GM23338 (cell line): ENCODE measurements around the gene RRBP1. TPM values are rescaled to one million over a fixed set of nuclear protein-coding genes. Genes with fewer than 3 reads are reported as not detected.
A peak's percentile ranks its signal among the peaks of the same experiment; 100 is the strongest.

Experiments used
- ATAC-seq: fragments of 200-7000 bp; cut with Tn5 transposase; 3 replicates; pipeline ENCODE4 v1.9.1; 2020
- DNase-seq: peaks from one replicate; pipeline ENCODE4 v3.0.0-alpha.2; 2015; ENCODE audit warnings: low spot score
- H2AFZ ChIP-seq: fragments of 200-600 bp; sonication (generic); 2 replicates; pipeline ENCODE4 v1.8.0; 2016; ENCODE audit warnings: antibody characterized with exemption, mild to moderate bottlenecking, moderate library complexity
- H3F3A ChIP-seq: fragments of 200-600 bp; sonication (generic); replicated peaks from 2 replicates; pipeline ENCODE4 v1.8.0; 2017; ENCODE audit warnings: antibody characterized with exemption, mixed run types, low read depth
- H3K27ac ChIP-seq: fragments of 200-600 bp; sonication (generic); 2 replicates; pipeline ENCODE4 v1.6.1; 2016; ENCODE audit warnings: low read depth
- H3K27me3 ChIP-seq: fragments of 200-600 bp; sonication (generic); 2 replicates; pipeline ENCODE4 v1.8.0; 2016; ENCODE audit warnings: mild to moderate bottlenecking, mixed run types, moderate library complexity; ENCODE audit not compliant: insufficient read depth
- H3K36me3 ChIP-seq: fragments of 200-600 bp; sonication (generic); 2 replicates; pipeline ENCODE4 v1.8.0; 2016; ENCODE audit warnings: mild to moderate bottlenecking; ENCODE audit not compliant: insufficient read depth
- H3K4me1 ChIP-seq: fragments of 200-600 bp; sonication (generic); 2 replicates; pipeline ENCODE4 v1.8.0; 2016; ENCODE audit warnings: mild to moderate bottlenecking, moderate library complexity; ENCODE audit not compliant: insufficient read depth
- H3K4me2 ChIP-seq: fragments of 200-600 bp; sonication (generic); 2 replicates; pipeline ENCODE4 v1.7.1; 2017; ENCODE audit warnings: mixed run types
- H3K4me3 ChIP-seq: fragments of 200-600 bp; sonication (generic); 2 replicates; pipeline ENCODE4 v1.6.1; 2016; ENCODE audit warnings: mixed run types
- H3K79me2 ChIP-seq: fragments of 200-600 bp; sonication (generic); replicated peaks from 2 replicates; pipeline ENCODE4 v1.8.0; 2017; ENCODE audit warnings: mild to moderate bottlenecking; ENCODE audit not compliant: insufficient read depth
- H3K9me2 ChIP-seq: fragments of 200-600 bp; sonication (generic); 2 replicates; pipeline ENCODE4 v1.8.0; 2017; ENCODE audit not compliant: insufficient read depth
- H4K20me1 ChIP-seq: fragments of 200-600 bp; sonication (generic); replicated peaks from 2 replicates; pipeline ENCODE4 v1.8.0; 2017; ENCODE audit warnings: mild to moderate bottlenecking; ENCODE audit not compliant: insufficient read depth
- H3K27ac Mint-ChIP-seq: 2 replicates; pipeline ENCODE4 v1.8.0; 2020; ENCODE audit warnings: inconsistent platforms, mild to moderate bottlenecking, moderate library complexity, mixed read lengths
- H3K27me3 Mint-ChIP-seq: 3 replicates; pipeline ENCODE4 v1.8.0; 2022; ENCODE audit warnings: low read depth, mild to moderate bottlenecking, moderate library complexity, mixed read lengths, inconsistent platforms; ENCODE audit not compliant: insufficient read depth, poor library complexity
- H3K36me3 Mint-ChIP-seq: 3 replicates; pipeline ENCODE4 v1.8.0; 2021; ENCODE audit warnings: low read depth, mild to moderate bottlenecking, inconsistent platforms, moderate library complexity, mixed read lengths
- H3K4me1 Mint-ChIP-seq: 3 replicates; pipeline ENCODE4 v1.8.0; 2020; ENCODE audit warnings: mild to moderate bottlenecking, inconsistent platforms, mixed read lengths
- H3K4me3 Mint-ChIP-seq: 3 replicates; pipeline ENCODE4 v1.8.0; 2021; ENCODE audit warnings: moderate library complexity, mild to moderate bottlenecking, inconsistent platforms, mixed read lengths
- H3K9me3 Mint-ChIP-seq: 3 replicates; pipeline ENCODE4 v1.8.0; 2020; ENCODE audit warnings: moderate library complexity, mild to moderate bottlenecking, inconsistent platforms, mixed read lengths
- CREB1 ChIP-seq: fragments of 250-450 bp; sonication (Bioruptor Pico); IDR thresholded peaks from 2 replicates; pipeline ENCODE4 v1.5.0; 2020; ENCODE audit warnings: low read depth, mild to moderate bottlenecking, moderate library complexity
- EZH2phosphoT487 ChIP-seq: fragments of 200-600 bp; sonication (generic); IDR thresholded peaks from one replicate; pipeline ENCODE4 v1.8.1; 2018; ENCODE audit warnings: antibody characterized with exemption; ENCODE audit not compliant: unreplicated experiment
- JUNB ChIP-seq: IDR thresholded peaks from one replicate; pipeline ENCODE4 v1.6.1; 2016; ENCODE audit warnings: antibody characterized with exemption; ENCODE audit not compliant: unreplicated experiment
- NANOG ChIP-seq: IDR thresholded peaks from 2 replicates; pipeline ENCODE4 v1.6.1; 2016; ENCODE audit warnings: antibody characterized with exemption, borderline replicate concordance
- POLR2AphosphoS5 ChIP-seq: IDR thresholded peaks from 2 replicates; pipeline ENCODE4 v1.6.1; 2016; ENCODE audit warnings: antibody characterized with exemption, low read depth
- STAT1 ChIP-seq: IDR thresholded peaks from one replicate; pipeline ENCODE4 v1.6.1; 2016; ENCODE audit warnings: antibody characterized with exemption; ENCODE audit not compliant: unreplicated experiment
- ZNF114 ChIP-seq: fragments of 250-450 bp; sonication (Bioruptor Pico); IDR thresholded peaks from 2 replicates; pipeline ENCODE4 v1.5.0; 2020; ENCODE audit warnings: mild to moderate bottlenecking, moderate library complexity
- ZNF462 ChIP-seq: fragments of 250-450 bp; sonication (Bioruptor Pico); IDR thresholded peaks from 2 replicates; pipeline ENCODE4 v1.5.0; 2020; ENCODE audit warnings: mild to moderate bottlenecking, moderate library complexity
- polyA plus RNA-seq: library from polyadenylated mRNA; unstranded; fragments of >200 nt; fragmentation: Nextera tagmentation; extraction: Ambion mirVana; gene quantifications from 2 replicates; pipeline ENCODE4 v1.2.1, GENCODE V29; 2016
- total RNA-seq: library from RNA; depleted of rRNA; stranded (reverse); fragments of >200 nt; shearing (Covaris generic); gene quantifications from 2 replicates; pipeline ENCODE4 v1.2.3, GENCODE V29; 2014
- TF ChIP-seq, protein P1 (sequence below), 2 experiments: fragments of 200-600 bp in 1 of 2; sonication (generic) in 1 of 2; conservative IDR thresholded peaks; 2 replicates each; pipeline versions ENCODE4 v1.5.1 to v1.6.1; 2016 to 2017; ENCODE audit warnings: antibody characterized with exemption in 2 of 2, low read depth in 2 of 2, mild to moderate bottlenecking in 2 of 2, moderate library complexity in 1 of 2
- TF ChIP-seq, protein P2 (sequence below): IDR thresholded peaks from 2 replicates; pipeline ENCODE4 v1.6.1; 2016; ENCODE audit warnings: antibody characterized with exemption

Gene RRBP1
- total and polyA plus RNA-seq, 2 experiments from 2014 or later: 105 to 113 TPM

DNA sequence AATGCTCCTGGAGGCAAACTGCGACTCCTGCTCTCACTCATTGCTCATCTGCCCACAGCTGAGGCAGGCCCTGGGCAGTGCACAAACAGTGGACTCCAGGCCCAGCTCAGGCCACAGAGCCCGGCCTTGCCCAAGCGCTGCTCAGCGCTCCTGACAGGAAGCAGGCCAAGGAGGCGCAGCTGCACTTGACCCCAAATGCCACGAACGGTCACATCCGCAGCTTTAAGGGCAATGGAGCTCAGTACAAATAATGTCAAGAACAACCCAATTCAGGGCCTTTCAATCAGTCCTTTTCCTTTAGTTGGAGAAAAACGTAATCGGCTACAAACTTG, 33.8 kb downstream of the RRBP1 start (continued):
- TF ChIP-seq, protein P1, sequence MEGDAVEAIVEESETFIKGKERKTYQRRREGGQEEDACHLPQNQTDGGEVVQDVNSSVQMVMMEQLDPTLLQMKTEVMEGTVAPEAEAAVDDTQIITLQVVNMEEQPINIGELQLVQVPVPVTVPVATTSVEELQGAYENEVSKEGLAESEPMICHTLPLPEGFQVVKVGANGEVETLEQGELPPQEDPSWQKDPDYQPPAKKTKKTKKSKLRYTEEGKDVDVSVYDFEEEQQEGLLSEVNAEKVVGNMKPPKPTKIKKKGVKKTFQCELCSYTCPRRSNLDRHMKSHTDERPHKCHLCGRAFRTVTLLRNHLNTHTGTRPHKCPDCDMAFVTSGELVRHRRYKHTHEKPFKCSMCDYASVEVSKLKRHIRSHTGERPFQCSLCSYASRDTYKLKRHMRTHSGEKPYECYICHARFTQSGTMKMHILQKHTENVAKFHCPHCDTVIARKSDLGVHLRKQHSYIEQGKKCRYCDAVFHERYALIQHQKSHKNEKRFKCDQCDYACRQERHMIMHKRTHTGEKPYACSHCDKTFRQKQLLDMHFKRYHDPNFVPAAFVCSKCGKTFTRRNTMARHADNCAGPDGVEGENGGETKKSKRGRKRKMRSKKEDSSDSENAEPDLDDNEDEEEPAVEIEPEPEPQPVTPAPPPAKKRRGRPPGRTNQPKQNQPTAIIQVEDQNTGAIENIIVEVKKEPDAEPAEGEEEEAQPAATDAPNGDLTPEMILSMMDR (conservative IDR thresholded peaks at IDR 0.05; ENCODE audit: low read depth in 2 of 2): no peak
- TF ChIP-seq, protein P2, sequence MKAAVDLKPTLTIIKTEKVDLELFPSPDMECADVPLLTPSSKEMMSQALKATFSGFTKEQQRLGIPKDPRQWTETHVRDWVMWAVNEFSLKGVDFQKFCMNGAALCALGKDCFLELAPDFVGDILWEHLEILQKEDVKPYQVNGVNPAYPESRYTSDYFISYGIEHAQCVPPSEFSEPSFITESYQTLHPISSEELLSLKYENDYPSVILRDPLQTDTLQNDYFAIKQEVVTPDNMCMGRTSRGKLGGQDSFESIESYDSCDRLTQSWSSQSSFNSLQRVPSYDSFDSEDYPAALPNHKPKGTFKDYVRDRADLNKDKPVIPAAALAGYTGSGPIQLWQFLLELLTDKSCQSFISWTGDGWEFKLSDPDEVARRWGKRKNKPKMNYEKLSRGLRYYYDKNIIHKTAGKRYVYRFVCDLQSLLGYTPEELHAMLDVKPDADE: no peak
- TF ChIP-seq STAT1 (no peak), JUNB (no peak), ZNF114 (CRISPR knock-in tag) (no peak), POLR2AphosphoS5 (no peak), NANOG (no peak), CREB1 (CRISPR knock-in tag) (no peak)

DNA sequence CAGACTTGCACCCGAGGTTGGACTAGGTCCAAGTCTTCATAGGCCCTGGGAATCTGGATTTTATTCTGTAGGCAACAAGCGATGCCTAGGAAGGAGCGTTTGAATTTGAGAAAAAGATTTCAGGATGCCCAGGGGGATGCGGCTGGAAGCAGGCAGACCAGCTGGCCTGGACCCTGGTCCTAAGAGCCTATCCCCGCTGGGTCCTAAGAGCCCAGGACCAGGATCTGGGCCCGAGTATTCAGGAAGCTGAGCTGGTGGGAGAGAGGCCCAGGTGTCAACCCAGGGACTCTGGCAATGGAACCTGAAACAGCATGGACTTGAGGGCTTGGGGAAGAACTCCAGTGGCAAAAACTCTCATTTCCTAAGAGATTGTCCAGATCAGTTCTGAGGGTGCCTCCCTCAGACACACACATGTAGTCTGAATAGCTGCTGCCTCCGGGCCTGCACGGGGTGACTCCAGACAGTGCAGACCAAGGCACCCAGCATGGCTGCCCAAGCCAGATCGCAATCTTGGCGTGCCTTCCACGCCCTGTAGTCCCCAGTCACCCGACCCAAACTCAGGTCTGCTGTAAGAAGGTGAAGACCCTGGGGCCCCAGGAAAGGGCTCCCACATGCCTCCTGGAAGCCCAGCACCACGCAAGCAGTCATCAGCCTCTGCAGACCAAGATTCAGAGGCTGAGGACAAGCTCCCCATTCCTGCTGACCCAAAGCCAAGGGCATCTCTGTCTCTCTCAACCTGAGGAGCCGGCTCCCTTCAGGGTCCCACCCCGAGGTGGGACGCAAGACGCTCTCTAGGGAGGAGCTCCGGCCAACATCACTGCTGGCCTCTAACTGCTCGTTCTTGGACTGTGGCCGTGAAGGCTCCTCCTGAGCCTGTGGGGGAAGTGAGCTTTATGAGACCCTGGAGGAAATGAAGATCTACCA, 34.4 kb downstream of the RRBP1 start:
- peaks cover 46% of the 10 kb centered on the region for H3K4me1 Mint-ChIP-seq
- no peaks in the 10 kb centered on the region for H3K27me3 ChIP-seq
- TF ChIP-seq JUNB (no peak), EZH2phosphoT487 (no peak), STAT1 (no peak), POLR2AphosphoS5 (no peak), ZNF462 (CRISPR knock-in tag) (no peak)
- H3K27ac ChIP-seq: no peak overlapping the region
- ATAC-seq: no peak
- peaks cover 94% of the 10 kb centered on the region for H3K79me2 ChIP-seq
- H4K20me1 ChIP-seq: peaks cover 11% of the 10 kb centered on the region
- DNase-seq: no peak
- peaks cover 13% of the 10 kb centered on the region for H3K27me3 Mint-ChIP-seq
- no peak overlapping the region for H3K4me3 ChIP-seq
- no peak overlapping the region for H3K4me3 Mint-ChIP-seq
- no peaks in the 10 kb centered on the region for H3F3A ChIP-seq
- no peaks in the 10 kb centered on the region for H3K36me3 ChIP-seq
- peak overlapping the region; percentile 70; the same call in 1 of the 2 replicates for H3K27ac Mint-ChIP-seq
- peaks cover 2% of the 10 kb centered on the region; the same call in 2 of the 3 replicates for H3K36me3 Mint-ChIP-seq
- H3K4me1 ChIP-seq: peaks cover 11% of the 10 kb centered on the region
- no peaks in the 10 kb centered on the region for H3K9me2 ChIP-seq
- no peak overlapping the region for H3K4me2 ChIP-seq
- no peaks in the 10 kb centered on the region for H3K9me3 Mint-ChIP-seq
- H2AFZ ChIP-seq: no peak overlapping the region
